Cardiac muscle cell (in vitro differentiated cells and primary cell): ENCODE results near the gene MYRF. TPM values are rescaled to one million over a fixed set of nuclear protein-coding genes. Genes with fewer than 3 reads are reported as not detected.
A peak's percentile ranks its signal among the peaks of the same experiment; 100 is the strongest.

ENCODE experiments used
- DNase-seq, 2 donors: peaks; one replicate each; pipeline versions ENCODE4 v3.0.0 to v3.0.0-alpha.2; 2010 to 2017; ENCODE audit warnings: low read depth in 1 of 2, low spot score in 1 of 2
- H3K27ac ChIP-seq: fragments of 200-600 bp; sonication (generic); 2 replicates; pipeline ENCODE4 v1.5.1; 2016
- H3K27me3 ChIP-seq: fragments of 200-600 bp; sonication (generic); 2 replicates; pipeline ENCODE4 v1.6.0; 2016; ENCODE audit warnings: control low read depth
- H3K36me3 ChIP-seq: fragments of 200-600 bp; sonication (generic); 2 replicates; pipeline ENCODE4 v1.5.1; 2016; ENCODE audit warnings: control low read depth
- H3K4me1 ChIP-seq: fragments of 200-600 bp; sonication (generic); 2 replicates; pipeline ENCODE4 v1.8.1; 2017; ENCODE audit warnings: low read depth, mild to moderate bottlenecking, mixed run types
- H3K4me3 ChIP-seq: fragments of 200-600 bp; sonication (generic); 2 replicates; pipeline ENCODE4 v1.5.1; 2016; ENCODE audit warnings: mild to moderate bottlenecking
- H3K9me3 ChIP-seq: fragments of 200-600 bp; sonication (generic); 2 replicates; pipeline ENCODE4 v1.5.1; 2017; ENCODE audit warnings: low read depth, mild to moderate bottlenecking, control low read depth
- polyA plus RNA-seq: library from polyadenylated mRNA; unstranded; fragments of >200 nt; fragmentation: Nextera tagmentation; extraction: Ambion mirVana; gene quantifications from 2 replicates; pipeline ENCODE4 v1.2.1, GENCODE V29; 2016
- total RNA-seq: library from RNA; depleted of rRNA; stranded (reverse); fragments of >200 nt; gene quantifications from 2 replicates; pipeline ENCODE4 v1.2.3, GENCODE V29; 2016
- TF ChIP-seq, protein P1 (sequence below): IDR thresholded peaks from 2 replicates; pipeline ENCODE4 v1.5.1; 2012; ENCODE audit warnings: low read depth, mild to moderate bottlenecking, low read length

MYRF gene
- total and polyA plus RNA-seq, 2 experiments from 2014 or later: 29.3 to 56.9 TPM

DNA sequence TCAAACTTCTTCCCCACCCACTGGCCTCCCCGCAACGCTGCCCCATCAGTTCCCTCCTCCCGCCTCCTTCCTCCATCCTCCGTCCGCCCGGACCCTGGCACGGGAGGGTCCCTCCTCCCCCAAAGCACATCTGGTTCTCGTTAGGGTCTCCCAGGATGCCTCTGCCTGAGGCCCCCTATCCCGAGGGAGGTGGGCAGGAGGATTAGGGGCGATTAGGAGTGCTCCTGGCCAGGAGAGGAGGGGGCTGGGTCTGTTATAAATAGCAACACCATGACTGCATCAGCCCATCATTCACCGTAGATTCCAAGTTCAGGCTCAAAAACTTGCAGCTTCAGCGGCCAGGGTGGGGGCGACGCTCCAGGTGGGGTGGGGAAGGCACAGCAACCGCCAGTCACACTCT is 10.4 kb downstream of the MYRF start:
- H3K4me1 ChIP-seq: peaks cover 24% of the 10 kb centered on the region
- H3K4me3 ChIP-seq: no peak overlapping the region
- TF ChIP-seq, protein P1, sequence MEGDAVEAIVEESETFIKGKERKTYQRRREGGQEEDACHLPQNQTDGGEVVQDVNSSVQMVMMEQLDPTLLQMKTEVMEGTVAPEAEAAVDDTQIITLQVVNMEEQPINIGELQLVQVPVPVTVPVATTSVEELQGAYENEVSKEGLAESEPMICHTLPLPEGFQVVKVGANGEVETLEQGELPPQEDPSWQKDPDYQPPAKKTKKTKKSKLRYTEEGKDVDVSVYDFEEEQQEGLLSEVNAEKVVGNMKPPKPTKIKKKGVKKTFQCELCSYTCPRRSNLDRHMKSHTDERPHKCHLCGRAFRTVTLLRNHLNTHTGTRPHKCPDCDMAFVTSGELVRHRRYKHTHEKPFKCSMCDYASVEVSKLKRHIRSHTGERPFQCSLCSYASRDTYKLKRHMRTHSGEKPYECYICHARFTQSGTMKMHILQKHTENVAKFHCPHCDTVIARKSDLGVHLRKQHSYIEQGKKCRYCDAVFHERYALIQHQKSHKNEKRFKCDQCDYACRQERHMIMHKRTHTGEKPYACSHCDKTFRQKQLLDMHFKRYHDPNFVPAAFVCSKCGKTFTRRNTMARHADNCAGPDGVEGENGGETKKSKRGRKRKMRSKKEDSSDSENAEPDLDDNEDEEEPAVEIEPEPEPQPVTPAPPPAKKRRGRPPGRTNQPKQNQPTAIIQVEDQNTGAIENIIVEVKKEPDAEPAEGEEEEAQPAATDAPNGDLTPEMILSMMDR: no peak
- H3K36me3 ChIP-seq: no peaks in the 10 kb centered on the region
- peak in 1 of 2 donors; percentile 47 for DNase-seq
- no peaks in the 10 kb centered on the region for H3K9me3 ChIP-seq
- H3K27ac ChIP-seq: peak overlapping the region; percentile 83
- H3K27me3 ChIP-seq: no peaks in the 10 kb centered on the region

DNA sequence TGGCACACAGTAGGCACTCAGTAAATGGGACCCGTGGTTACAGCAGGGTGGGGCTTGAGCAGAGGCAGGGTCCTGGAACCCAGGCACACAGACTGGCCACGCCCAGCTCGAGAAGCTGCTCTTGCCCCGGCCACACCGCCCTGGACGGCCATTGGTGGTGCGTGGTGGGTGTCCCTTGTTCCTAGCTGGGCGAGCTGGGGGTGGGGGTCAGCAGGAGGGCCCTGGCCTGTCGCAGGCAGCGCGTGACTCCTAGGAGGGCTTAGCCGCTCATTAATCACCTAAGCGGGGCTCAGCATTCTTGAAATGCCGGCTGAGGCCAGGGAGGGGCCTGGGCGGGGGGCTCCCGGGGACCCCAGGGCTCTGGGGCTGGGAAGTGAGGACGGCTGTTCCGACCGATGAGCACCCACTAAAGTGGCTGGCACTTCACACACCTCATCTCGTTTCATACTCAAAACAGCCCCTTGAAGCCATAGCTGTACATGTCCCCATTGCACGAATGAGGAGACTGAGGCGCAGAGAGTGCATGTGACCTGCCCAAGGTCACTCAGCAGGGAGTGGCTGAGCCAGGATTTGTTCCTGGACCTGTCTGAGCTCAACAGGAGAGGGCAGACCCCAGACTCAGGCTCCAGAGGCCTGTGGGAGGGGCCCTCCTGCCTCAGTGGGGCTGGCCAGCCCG is 11.6 kb downstream of the MYRF start:
- Histone ChIP-seq H3K27ac (peak overlapping the region; percentile 83), H3K9me3 (no peaks in the 10 kb centered on the region), H3K36me3 (no peaks in the 10 kb centered on the region), H3K27me3 (no peaks in the 10 kb centered on the region), H3K4me1 (peaks cover 35% of the 10 kb centered on the region), H3K4me3 (no peak overlapping the region)
- TF ChIP-seq, protein P1: no peak
- no peak for DNase-seq

DNA sequence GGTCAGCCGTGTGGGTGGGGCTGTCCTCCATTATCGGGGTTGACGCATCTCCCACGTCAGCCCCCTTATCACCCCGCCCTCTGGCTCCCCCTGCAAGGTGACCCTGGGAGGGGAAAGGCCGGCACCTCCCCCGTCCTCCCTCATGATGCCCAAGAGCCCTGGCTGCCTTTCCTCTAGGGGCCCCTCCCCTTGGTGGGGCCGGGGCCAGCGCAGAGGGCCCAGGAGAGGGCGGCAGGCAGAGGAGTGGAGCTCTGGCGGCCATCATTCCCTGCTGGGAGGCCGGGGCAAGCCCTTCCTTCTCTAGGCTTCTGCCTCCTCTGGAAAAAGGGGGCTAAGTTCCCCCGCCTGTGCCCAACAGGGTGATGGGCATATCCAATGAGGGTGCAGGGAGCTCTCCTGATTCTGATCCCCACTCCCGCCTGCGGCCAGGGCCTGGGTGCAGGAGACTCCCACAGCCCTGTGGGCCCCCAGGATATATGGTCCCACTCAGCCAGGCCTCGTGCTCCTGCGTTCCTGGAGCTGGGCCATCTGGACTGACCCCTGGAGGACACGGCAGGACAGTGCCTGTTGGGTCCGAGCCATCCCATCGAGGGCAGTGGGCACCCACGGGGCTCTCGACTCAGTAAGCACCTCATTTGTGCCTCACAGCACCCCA is 12.3 kb downstream of the MYRF start:
- Histone ChIP-seq H3K27ac (peak overlapping the region; percentile 83), H3K27me3 (no peaks in the 10 kb centered on the region), H3K4me3 (no peak overlapping the region), H3K9me3 (no peaks in the 10 kb centered on the region), H3K36me3 (no peaks in the 10 kb centered on the region), H3K4me1 (peaks cover 42% of the 10 kb centered on the region)
- TF ChIP-seq, protein P1: no peak
- DNase-seq: peak; percentile 58 to 85

DNA sequence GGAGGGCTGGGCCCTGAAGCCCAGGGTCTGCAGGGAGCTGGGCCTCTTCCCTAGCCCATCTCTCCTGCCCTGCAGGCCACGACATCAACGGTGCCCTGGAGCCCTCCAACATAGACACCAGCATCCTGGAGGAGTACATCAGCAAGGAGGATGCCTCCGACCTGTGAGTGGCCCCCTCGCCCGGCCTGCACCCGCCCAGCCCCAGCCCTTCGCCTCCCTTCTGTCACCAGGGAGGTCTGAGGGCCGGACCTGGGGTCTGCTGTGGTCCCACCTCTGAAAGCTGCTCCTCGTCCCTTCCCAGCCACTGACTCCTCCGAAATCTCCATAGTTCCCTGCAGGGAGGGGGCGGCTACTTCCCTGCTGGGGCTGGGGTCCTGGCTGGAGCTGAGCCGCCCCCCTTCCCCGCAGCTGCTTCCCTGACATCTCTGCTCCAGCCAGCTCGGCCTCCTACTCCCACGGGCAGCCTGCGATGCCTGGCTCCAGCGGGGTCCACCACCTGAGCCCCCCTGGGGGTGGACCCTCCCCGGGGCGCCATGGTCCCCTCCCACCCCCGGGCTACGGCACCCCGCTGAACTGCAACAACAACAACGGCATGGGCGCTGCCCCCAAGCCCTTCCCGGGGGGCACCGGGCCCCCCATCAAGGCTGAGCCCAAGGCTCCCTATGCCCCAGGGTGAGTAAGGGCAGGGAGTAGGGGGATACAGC is 13.3 kb downstream of the MYRF start:
- TF ChIP-seq, protein P1: no peak
- Histone ChIP-seq H3K4me1 (peaks cover 45% of the 10 kb centered on the region), H3K27ac (peak overlapping the region; percentile 52)

DNA sequence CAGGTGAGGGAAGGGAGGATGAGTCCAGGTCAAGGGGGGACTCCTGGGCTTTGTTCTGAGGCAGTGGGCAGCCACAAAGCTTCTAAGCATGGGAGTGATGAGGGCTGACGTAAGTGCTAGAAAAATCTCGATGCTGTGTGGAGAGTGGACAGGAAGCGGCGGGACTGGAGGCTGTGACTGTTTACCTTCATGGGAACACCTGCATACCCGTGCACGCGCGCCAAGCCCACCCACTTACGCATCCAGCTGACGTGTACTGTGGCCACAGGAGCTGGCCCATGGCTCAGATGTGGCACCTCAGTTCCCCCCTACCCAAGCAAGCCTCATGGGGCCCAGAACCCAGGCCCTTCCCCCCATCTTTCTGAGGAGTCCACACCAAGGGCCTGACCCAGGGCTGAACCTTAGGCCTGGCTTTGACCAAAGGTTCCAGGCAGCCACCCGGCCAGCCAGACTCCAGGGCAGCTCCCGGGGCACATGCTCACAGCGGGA is 14.0 kb downstream of the MYRF start:
- no peak for DNase-seq
- H3K4me1 ChIP-seq: peaks cover 45% of the 10 kb centered on the region
- H3K27ac ChIP-seq: peak overlapping the region; percentile 52

More for the DNA sequence above, 13.3 kb downstream of the MYRF start:
- Histone ChIP-seq H3K9me3 (no peaks in the 10 kb centered on the region), H3K36me3 (no peaks in the 10 kb centered on the region), H3K27me3 (no peaks in the 10 kb centered on the region), H3K4me3 (no peak overlapping the region)
- DNase-seq: no peak

More for the DNA sequence above, 14.0 kb downstream of the MYRF start:
- no peaks in the 10 kb centered on the region for H3K36me3 ChIP-seq
- H3K9me3 ChIP-seq: no peaks in the 10 kb centered on the region
- no peaks in the 10 kb centered on the region for H3K27me3 ChIP-seq
- H3K4me3 ChIP-seq: no peak overlapping the region
- TF ChIP-seq, protein P1: no peak
